ENCODE data around the gene PDZK1.

The PDZK1 gene

GRCh38 chr1:145710291-145711027, 3.3 kb upstream of the PDZK1 start:
- no peak for DNase-seq (ENCODE audit: low read depth in 2 of 2)
- no peak overlapping the region for H3K4me3 ChIP-seq (replicated peaks in 1 of 2; ENCODE audit: low read depth in 2 of 2, low read length in 2 of 2)
- TF ChIP-seq, protein P1, sequence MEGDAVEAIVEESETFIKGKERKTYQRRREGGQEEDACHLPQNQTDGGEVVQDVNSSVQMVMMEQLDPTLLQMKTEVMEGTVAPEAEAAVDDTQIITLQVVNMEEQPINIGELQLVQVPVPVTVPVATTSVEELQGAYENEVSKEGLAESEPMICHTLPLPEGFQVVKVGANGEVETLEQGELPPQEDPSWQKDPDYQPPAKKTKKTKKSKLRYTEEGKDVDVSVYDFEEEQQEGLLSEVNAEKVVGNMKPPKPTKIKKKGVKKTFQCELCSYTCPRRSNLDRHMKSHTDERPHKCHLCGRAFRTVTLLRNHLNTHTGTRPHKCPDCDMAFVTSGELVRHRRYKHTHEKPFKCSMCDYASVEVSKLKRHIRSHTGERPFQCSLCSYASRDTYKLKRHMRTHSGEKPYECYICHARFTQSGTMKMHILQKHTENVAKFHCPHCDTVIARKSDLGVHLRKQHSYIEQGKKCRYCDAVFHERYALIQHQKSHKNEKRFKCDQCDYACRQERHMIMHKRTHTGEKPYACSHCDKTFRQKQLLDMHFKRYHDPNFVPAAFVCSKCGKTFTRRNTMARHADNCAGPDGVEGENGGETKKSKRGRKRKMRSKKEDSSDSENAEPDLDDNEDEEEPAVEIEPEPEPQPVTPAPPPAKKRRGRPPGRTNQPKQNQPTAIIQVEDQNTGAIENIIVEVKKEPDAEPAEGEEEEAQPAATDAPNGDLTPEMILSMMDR (IDR thresholded peaks at IDR 0.05; ENCODE audit: low read depth, low read length) = no peak

GRCh38 chr1:145708063-145708462, 895 bp upstream of the PDZK1 start:
- TF ChIP-seq, protein P1 (IDR thresholded peaks at IDR 0.05; ENCODE audit: low read depth, low read length) = no peak
- no peak for DNase-seq (ENCODE audit: low read depth in 2 of 2)
- no peak overlapping the region for H3K4me3 ChIP-seq (replicated peaks in 1 of 2; ENCODE audit: low read depth in 2 of 2, low read length in 2 of 2)

DNA sequence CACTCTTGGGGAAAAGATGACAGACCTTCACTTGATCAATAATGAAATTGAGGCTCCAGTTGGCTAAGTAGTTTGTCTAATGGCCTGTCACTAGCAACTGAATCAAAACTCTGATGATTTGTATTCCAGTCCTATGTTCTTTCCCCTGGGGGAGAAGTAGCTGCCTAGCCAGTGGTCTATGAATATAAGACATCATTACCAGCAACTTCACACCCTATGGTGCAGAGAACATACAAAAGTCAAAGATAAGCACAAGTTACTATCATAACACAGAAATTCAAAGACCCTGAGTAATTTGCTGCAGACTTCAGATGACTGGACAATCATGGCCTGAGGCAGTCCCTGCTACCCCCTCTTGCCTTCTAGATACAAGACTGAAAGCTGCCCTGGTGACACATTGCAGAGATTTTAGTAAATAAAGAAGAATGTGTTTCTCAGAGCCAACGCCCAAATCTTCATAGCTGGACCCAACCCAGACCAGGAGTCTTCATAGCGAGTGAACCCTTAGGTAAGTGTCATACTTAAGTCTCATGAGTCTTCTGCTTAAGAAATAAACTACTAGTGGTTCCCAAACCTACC, 993 bp downstream of the PDZK1 start:
- DNase-seq (ENCODE audit: low read depth in 2 of 2) = peak in 1 of 2 donors; percentile 53
- H3K4me3 ChIP-seq (replicated peaks in 1 of 2; ENCODE audit: low read depth in 2 of 2, low read length in 2 of 2) = no peak overlapping the region
- TF ChIP-seq, protein P1 (IDR thresholded peaks at IDR 0.05; ENCODE audit: low read depth, low read length) = no peak

DNA sequence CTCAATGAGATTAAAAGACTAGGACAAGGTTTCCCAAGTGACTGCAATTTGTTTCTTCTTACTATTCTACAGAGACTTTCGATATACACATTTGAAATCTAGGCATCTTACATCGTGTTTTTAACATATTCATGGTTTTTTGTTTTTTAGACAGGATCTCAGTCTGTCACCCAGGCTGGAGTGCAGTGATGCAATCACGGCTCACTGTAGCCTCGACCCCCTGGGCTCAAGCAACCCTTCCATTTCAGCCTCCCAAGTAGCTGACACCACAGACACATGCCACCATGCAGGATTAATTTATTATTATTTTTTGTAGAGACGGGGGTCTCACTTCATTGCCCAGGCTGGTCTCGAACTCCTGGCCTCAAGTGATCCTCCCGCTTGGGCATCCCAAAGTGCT, 1.5 kb downstream of the PDZK1 start:
- TF ChIP-seq, protein P1 (IDR thresholded peaks at IDR 0.05; ENCODE audit: low read depth, low read length) = no peak
- H3K4me3 ChIP-seq (replicated peaks in 1 of 2; ENCODE audit: low read depth in 2 of 2, low read length in 2 of 2) = no peak overlapping the region
- no peak for DNase-seq (ENCODE audit: low read depth in 2 of 2)

DNA sequence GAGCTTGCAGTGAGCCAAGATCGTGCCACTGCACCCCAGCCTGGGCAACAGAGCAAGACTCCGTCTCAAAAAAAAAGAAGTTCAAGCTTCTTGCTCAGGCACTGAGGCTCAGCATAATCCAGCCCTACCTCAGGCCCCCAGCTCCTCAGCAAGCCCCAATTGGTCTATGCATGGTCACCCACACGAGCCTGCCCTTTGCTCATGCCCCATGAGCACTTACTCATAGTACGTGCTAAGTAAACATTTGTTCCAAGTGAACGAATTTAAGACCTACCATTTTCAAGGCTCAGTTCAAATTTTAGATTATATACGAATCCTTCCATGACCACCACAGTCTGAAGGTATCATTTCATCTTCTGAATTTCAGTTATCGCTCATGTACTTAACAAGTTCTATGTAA, 4.3 kb downstream of the PDZK1 start:
- H3K4me3 ChIP-seq (replicated peaks in 1 of 2; ENCODE audit: low read depth in 2 of 2, low read length in 2 of 2) = no peak overlapping the region
- TF ChIP-seq, protein P1 (IDR thresholded peaks at IDR 0.05; ENCODE audit: low read depth, low read length) = no peak

GRCh38 chr1:145702052-145702451, 5.1 kb downstream of the PDZK1 start:
- DNase-seq (ENCODE audit: low read depth in 2 of 2) = no peak
- TF ChIP-seq, protein P1 (IDR thresholded peaks at IDR 0.05; ENCODE audit: low read depth, low read length) = no peak
- no peak overlapping the region for H3K4me3 ChIP-seq (replicated peaks in 1 of 2; ENCODE audit: low read depth in 2 of 2, low read length in 2 of 2)

More for the DNA sequence above, 4.3 kb downstream of the PDZK1 start:
- no peak for DNase-seq (ENCODE audit: low read depth in 2 of 2)
